ENCODE results near the gene CUX1. TPM values are rescaled to one million over a fixed set of nuclear protein-coding genes. Genes with fewer than 3 reads are reported as not detected.
A peak's percentile ranks its signal among the peaks of the same experiment; 100 is the strongest.

The CUX1 gene
- total RNA-seq, 1 donor from 2014 or later = 66.4 TPM

DNA sequence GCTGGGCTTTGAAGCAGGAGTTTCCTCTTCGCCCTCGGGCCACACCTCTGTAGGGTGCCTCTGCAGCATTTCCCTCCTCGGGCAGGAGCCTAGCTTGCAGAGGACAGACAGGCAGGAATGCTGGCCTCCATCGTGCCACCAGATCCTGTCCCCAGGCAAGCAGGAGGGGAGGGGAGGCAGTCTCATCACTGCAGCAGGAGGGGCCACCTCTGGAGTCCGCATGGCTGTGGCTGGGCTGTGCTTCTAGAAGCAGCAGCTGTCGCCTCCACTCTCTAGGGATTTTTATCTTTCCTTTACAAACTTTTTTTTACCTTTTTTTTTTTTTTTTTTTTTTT is 181.4 kb downstream of the CUX1 start:
- H4K20me1 ChIP-seq (ENCODE audit: low read depth) = peaks cover 89% of the 10 kb centered on the region

DNA sequence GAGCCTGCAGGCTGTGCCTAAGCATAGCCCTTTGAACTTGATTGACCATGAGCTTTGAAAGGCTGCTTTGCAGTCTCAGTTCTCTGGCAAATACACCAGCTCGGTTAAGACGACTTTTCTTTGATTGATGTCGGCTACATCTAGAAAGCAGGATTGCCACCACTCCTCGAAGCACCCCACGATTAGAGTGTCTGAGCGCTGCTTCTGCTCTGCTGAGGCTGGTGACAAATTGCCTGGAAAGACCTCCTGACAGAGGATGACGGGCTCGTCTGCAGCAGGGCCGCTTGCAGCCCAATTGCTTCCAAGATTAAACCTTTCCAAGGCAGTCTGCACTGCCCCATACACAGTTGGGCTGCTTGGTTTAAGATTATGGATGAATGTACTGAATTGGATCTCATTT is 182.0 kb downstream of the CUX1 start:
- H3K4me3 ChIP-seq = no peak overlapping the region
- no peaks in the 10 kb centered on the region for H3K36me3 Mint-ChIP-seq
- H3K4me1 Mint-ChIP-seq = peaks cover 37% of the 10 kb centered on the region

More for the DNA sequence above, 181.4 kb downstream of the CUX1 start:
- Histone ChIP-seq H3K4me2 (no peak overlapping the region), H3K4me1 (peaks cover 5% of the 10 kb centered on the region), H3K36me3 (no peaks in the 10 kb centered on the region), H3K27me3 (no peaks in the 10 kb centered on the region), H3K9me3 (ENCODE audit: low read depth) (no peaks in the 10 kb centered on the region), H3K4me3 (no peak overlapping the region), H3F3A (ENCODE audit: low read depth) (no peaks in the 10 kb centered on the region), H2AFZ (replicated peaks) (no peak overlapping the region), H3K27ac (no peak overlapping the region), H3K9ac (no peak overlapping the region), H3K79me2 (ENCODE audit: low read depth) (peaks cover 50% of the 10 kb centered on the region)
- Mint-ChIP-seq H3K27ac (no peak overlapping the region), H3K4me3 (no peak overlapping the region), H3K36me3 (no peaks in the 10 kb centered on the region), H3K4me1 (peaks cover 36% of the 10 kb centered on the region), H3K9me3 (no peaks in the 10 kb centered on the region), H3K27me3 (ENCODE audit: insufficient read depth, low read depth) (peaks cover 4% of the 10 kb centered on the region)
- TF ChIP-seq EZH2phosphoT487 (IDR thresholded peaks at IDR 0.05) (no peak), EZH2 (IDR thresholded peaks at IDR 0.05) (no peak)
- TF ChIP-seq, protein P1, sequence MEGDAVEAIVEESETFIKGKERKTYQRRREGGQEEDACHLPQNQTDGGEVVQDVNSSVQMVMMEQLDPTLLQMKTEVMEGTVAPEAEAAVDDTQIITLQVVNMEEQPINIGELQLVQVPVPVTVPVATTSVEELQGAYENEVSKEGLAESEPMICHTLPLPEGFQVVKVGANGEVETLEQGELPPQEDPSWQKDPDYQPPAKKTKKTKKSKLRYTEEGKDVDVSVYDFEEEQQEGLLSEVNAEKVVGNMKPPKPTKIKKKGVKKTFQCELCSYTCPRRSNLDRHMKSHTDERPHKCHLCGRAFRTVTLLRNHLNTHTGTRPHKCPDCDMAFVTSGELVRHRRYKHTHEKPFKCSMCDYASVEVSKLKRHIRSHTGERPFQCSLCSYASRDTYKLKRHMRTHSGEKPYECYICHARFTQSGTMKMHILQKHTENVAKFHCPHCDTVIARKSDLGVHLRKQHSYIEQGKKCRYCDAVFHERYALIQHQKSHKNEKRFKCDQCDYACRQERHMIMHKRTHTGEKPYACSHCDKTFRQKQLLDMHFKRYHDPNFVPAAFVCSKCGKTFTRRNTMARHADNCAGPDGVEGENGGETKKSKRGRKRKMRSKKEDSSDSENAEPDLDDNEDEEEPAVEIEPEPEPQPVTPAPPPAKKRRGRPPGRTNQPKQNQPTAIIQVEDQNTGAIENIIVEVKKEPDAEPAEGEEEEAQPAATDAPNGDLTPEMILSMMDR (IDR thresholded peaks at IDR 0.05) = no peak
- peak; percentile 44 for DNase-seq (ENCODE audit: low spot score)

DNA sequence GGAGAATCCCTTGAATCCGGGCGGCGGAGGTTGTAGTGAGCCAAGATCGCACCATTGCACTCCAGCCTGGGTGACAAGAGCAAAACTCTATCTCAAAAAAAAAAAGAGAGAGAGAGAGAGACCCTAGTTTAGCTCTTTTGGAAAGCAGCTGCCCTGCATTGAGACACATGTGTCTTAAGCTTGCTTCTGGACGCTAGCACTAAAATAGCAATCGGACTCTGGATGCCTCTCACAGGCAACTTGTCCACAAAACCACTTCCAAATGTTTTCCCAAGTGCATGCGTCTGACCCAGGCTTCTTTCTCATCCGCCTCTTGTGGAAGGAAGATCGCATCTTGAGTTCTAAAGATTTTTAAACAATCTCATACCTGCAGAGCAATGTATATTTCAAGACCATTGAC is 182.7 kb downstream of the CUX1 start:
- Histone ChIP-seq H3K27me3 (no peaks in the 10 kb centered on the region), H3K9ac (no peak overlapping the region), H3F3A (ENCODE audit: low read depth) (no peaks in the 10 kb centered on the region), H3K9me3 (ENCODE audit: low read depth) (no peaks in the 10 kb centered on the region), H3K36me3 (no peaks in the 10 kb centered on the region), H3K27ac (no peak overlapping the region), H3K79me2 (ENCODE audit: low read depth) (peaks cover 48% of the 10 kb centered on the region), H3K4me2 (no peak overlapping the region), H2AFZ (replicated peaks) (no peak overlapping the region), H3K4me3 (no peak overlapping the region), H4K20me1 (ENCODE audit: low read depth) (peaks cover 92% of the 10 kb centered on the region), H3K4me1 (peaks cover 5% of the 10 kb centered on the region)
- H3K4me1 Mint-ChIP-seq = peaks cover 40% of the 10 kb centered on the region
- peaks cover 4% of the 10 kb centered on the region for H3K27me3 Mint-ChIP-seq (ENCODE audit: insufficient read depth, low read depth)
- no peak overlapping the region for H3K27ac Mint-ChIP-seq
- H3K36me3 Mint-ChIP-seq = no peaks in the 10 kb centered on the region
- no peaks in the 10 kb centered on the region for H3K9me3 Mint-ChIP-seq
- no peak overlapping the region for H3K4me3 Mint-ChIP-seq
- DNase-seq (ENCODE audit: low spot score) = no peak
- TF ChIP-seq EZH2 (IDR thresholded peaks at IDR 0.05) (no peak), EZH2phosphoT487 (IDR thresholded peaks at IDR 0.05) (no peak)
- TF ChIP-seq, protein P1 (IDR thresholded peaks at IDR 0.05) = no peak

More for the DNA sequence above, 182.0 kb downstream of the CUX1 start:
- no peak overlapping the region for H2AFZ ChIP-seq (replicated peaks)
- H3K79me2 ChIP-seq (ENCODE audit: low read depth) = peaks cover 50% of the 10 kb centered on the region
- Mint-ChIP-seq H3K9me3 (no peaks in the 10 kb centered on the region), H3K4me3 (no peak overlapping the region), H3K27me3 (ENCODE audit: insufficient read depth, low read depth) (peaks cover 4% of the 10 kb centered on the region), H3K27ac (no peak overlapping the region)
- no peak overlapping the region for H3K27ac ChIP-seq
- H3K36me3 ChIP-seq = no peaks in the 10 kb centered on the region
- DNase-seq (ENCODE audit: low spot score) = no peak
- TF ChIP-seq EZH2 (IDR thresholded peaks at IDR 0.05) (no peak), EZH2phosphoT487 (IDR thresholded peaks at IDR 0.05) (no peak)
- TF ChIP-seq, protein P1 (IDR thresholded peaks at IDR 0.05) = no peak
- no peaks in the 10 kb centered on the region for H3F3A ChIP-seq (ENCODE audit: low read depth)
- H3K4me1 ChIP-seq = peaks cover 5% of the 10 kb centered on the region
- no peaks in the 10 kb centered on the region for H3K9me3 ChIP-seq (ENCODE audit: low read depth)
- H3K27me3 ChIP-seq = no peaks in the 10 kb centered on the region
- no peak overlapping the region for H3K9ac ChIP-seq
- H4K20me1 ChIP-seq (ENCODE audit: low read depth) = peaks cover 87% of the 10 kb centered on the region
- no peak overlapping the region for H3K4me2 ChIP-seq

All from neural progenitor cell (in vitro differentiated cells).